Caco-2 (cell line): ENCODE measurements around the gene YWHAG. TPM values are rescaled to one million over a fixed set of nuclear protein-coding genes. Genes with fewer than 3 reads are reported as not detected.
"Not testable (repeated sequence)": the region's sequence is repeated elsewhere in the genome, so short reads cannot be mapped to it uniquely, and the experiment has no call there.

Source experiments
- BruUV-seq: library from RNA; stranded (reverse); fragments of 400-500 nt; replicated peaks from 2 replicates; lab custom pipeline; 2021; lab: Mats Ljungman, UMichigan
- CTCF ChIA-PET: fragments of 300-600 bp; sonication (Branson Sonifier 250); formaldehyde crosslinking; loops from one replicate; lab custom pipeline; 2022; ENCODE audit warnings: antibody characterized with exemption; lab: Charles Lee
- POLR2A ChIA-PET: fragments of 300-600 bp; sonication (Branson Sonifier 250); formaldehyde crosslinking; loops from one replicate; lab custom pipeline; 2022; ENCODE audit warnings: antibody characterized with exemption; lab: Charles Lee
- DNase-seq, 2 experiments: peaks; one replicate each; pipeline versions ENCODE4 v3.0.0 to v3.0.0-alpha.2; 2020 to 2022
- H3K27me3 ChIP-seq: replicated peaks from 2 replicates; pipeline ENCODE4 v1.6.0; 2011; ENCODE audit warnings: low read length; ENCODE audit not compliant: control insufficient read depth, insufficient read depth
- H3K36me3 ChIP-seq: 2 replicates; pipeline ENCODE4 v1.5.1; 2011; ENCODE audit warnings: low read length; ENCODE audit not compliant: control insufficient read depth, insufficient read depth
- H3K4me1 ChIP-seq: fragments of 250-450 bp; sonication (Bioruptor Pico); 2 replicates; pipeline ENCODE4 v1.5.1; 2020; ENCODE audit warnings: mild to moderate bottlenecking
- H3K4me3 ChIP-seq: 2 replicates; pipeline ENCODE4 v1.5.1; 2011; ENCODE audit warnings: low read depth, mild to moderate bottlenecking, control low read depth, low read length
- H3K9me3 ChIP-seq: fragments of 250-450 bp; sonication (Bioruptor Pico); 2 replicates; pipeline ENCODE4 v1.5.1; 2020; ENCODE audit warnings: mild to moderate bottlenecking, moderate library complexity
- H3K27ac Mint-ChIP-seq: one replicate; pipeline ENCODE4 v1.8.0; 2022; ENCODE audit warnings: mixed read lengths; ENCODE audit not compliant: unreplicated experiment
- H3K27me3 Mint-ChIP-seq: one replicate; pipeline ENCODE4 v1.8.0; 2022; ENCODE audit warnings: mixed read lengths; ENCODE audit not compliant: insufficient read depth, unreplicated experiment
- H3K36me3 Mint-ChIP-seq: one replicate; pipeline ENCODE4 v1.8.0; 2022; ENCODE audit warnings: mild to moderate bottlenecking, mixed read lengths; ENCODE audit not compliant: insufficient read depth, unreplicated experiment
- H3K4me1 Mint-ChIP-seq: one replicate; pipeline ENCODE4 v1.8.0; 2022; ENCODE audit warnings: low read depth, mixed read lengths; ENCODE audit not compliant: unreplicated experiment
- H3K4me3 Mint-ChIP-seq: one replicate; pipeline ENCODE4 v1.8.0; 2022; ENCODE audit warnings: mild to moderate bottlenecking, moderate library complexity, mixed read lengths; ENCODE audit not compliant: unreplicated experiment
- H3K9me3 Mint-ChIP-seq: one replicate; pipeline ENCODE4 v1.8.0; 2022; ENCODE audit warnings: mixed read lengths; ENCODE audit not compliant: unreplicated experiment
- CTCF ChIP-seq, 2 experiments: fragments of 200-600 bp in 1 of 2; IDR thresholded peaks; 1 replicate in 1 of 2; 2 replicates in 1 of 2; pipeline versions ENCODE4 v1.5.1 to v1.8.0; 2011 to 2022; ENCODE audit warnings: antibody characterized with exemption in 1 of 2, control low read depth in 1 of 2, inconsistent platforms in 1 of 2, low read depth in 1 of 2, low read length in 1 of 2, mild to moderate bottlenecking in 1 of 2, moderate library complexity in 1 of 2; ENCODE audit not compliant: insufficient read depth in 1 of 2, severe bottlenecking in 1 of 2, unreplicated experiment in 1 of 2
- intact Hi-C: fragments of 100-400 bp; cut with micrococcal nuclease; formaldehyde crosslinking; loops from one replicate; pipeline ENCODE4 v1.10.0; 2022; ENCODE audit not compliant: unreplicated experiment
- total RNA-seq: library from RNA; stranded (reverse); gene quantifications from 2 replicates; pipeline ENCODE4 v1.2.3, GENCODE V29; 2022

YWHAG gene
- total RNA-seq, 1 experiment from 2014 or later: 150 TPM

GRCh38 chr7:76337147-76337546 lies 21.6 kb downstream of the YWHAG start:
- no peaks in the 10 kb centered on the region for H3K27me3 ChIP-seq

GRCh38 chr7:76336094-76336493 lies 22.7 kb downstream of the YWHAG start:
- no TSS peak for BruUV-seq
- TF ChIP-seq CTCF (IDR thresholded peaks at IDR 0.05; ENCODE audit: insufficient read depth in 1 of 2, low read depth in 1 of 2, low read length in 1 of 2, severe bottlenecking in 1 of 2, unreplicated experiment in 1 of 2): no peak
- CTCF ChIA-PET: no interaction called here
- Mint-ChIP-seq H3K27me3 (no peaks in the 10 kb centered on the region), H3K9me3 (no peaks in the 10 kb centered on the region), H3K27ac (peak overlapping the region; percentile 42), H3K4me3 (no peak overlapping the region), H3K4me1 (peaks cover 12% of the 10 kb centered on the region), H3K36me3 (peaks cover 89% of the 10 kb centered on the region)
- peaks cover 2% of the 10 kb centered on the region for H3K36me3 ChIP-seq
- DNase-seq: no peak
- H3K4me3 ChIP-seq: no peak overlapping the region
- no peaks in the 10 kb centered on the region for H3K27me3 ChIP-seq
- POLR2A ChIA-PET: interaction anchor here (0.6 kb wide), 1 partner anchor 19 kb away, joined by 3 read pairs; no protein-coding TSS in a partner anchor
- intact Hi-C loops: no loop called here
- no peaks in the 10 kb centered on the region for H3K4me1 ChIP-seq
- no peaks in the 10 kb centered on the region for H3K9me3 ChIP-seq

More at GRCh38 chr7:76337147-76337546, 21.6 kb downstream of the YWHAG start:
- peaks cover under 1% of the 10 kb centered on the region; the same call in 1 of the 2 replicates for H3K36me3 ChIP-seq
- no peak overlapping the region for H3K27ac Mint-ChIP-seq
- peaks cover 89% of the 10 kb centered on the region for H3K36me3 Mint-ChIP-seq
- intact Hi-C loops: no loop called here
- no peak for TF ChIP-seq CTCF (IDR thresholded peaks at IDR 0.05; ENCODE audit: insufficient read depth in 1 of 2, low read depth in 1 of 2, low read length in 1 of 2, severe bottlenecking in 1 of 2, unreplicated experiment in 1 of 2)
- H3K4me1 ChIP-seq: no peaks in the 10 kb centered on the region
- CTCF ChIA-PET: no interaction called here
- H3K4me3 Mint-ChIP-seq: no peak overlapping the region
- no TSS peak for BruUV-seq
- no peak for DNase-seq
- H3K9me3 ChIP-seq: no peaks in the 10 kb centered on the region
- H3K27me3 Mint-ChIP-seq: no peaks in the 10 kb centered on the region
- no peaks in the 10 kb centered on the region for H3K9me3 Mint-ChIP-seq
- POLR2A ChIA-PET: no interaction called here
- no peak overlapping the region for H3K4me3 ChIP-seq
- H3K4me1 Mint-ChIP-seq: peaks cover 12% of the 10 kb centered on the region

GRCh38 chr7:76335417-76335816 lies 23.4 kb downstream of the YWHAG start:
- H3K4me1 ChIP-seq, BruUV-seq, H3K9me3 Mint-ChIP-seq, H3K9me3 ChIP-seq, intact Hi-C loops, H3K27ac Mint-ChIP-seq, H3K4me3 ChIP-seq, POLR2A ChIA-PET, CTCF ChIA-PET, DNase-seq, H3K27me3 ChIP-seq, H3K27me3 Mint-ChIP-seq, H3K36me3 ChIP-seq, H3K4me3 Mint-ChIP-seq: not testable (repeated sequence)
- Mint-ChIP-seq H3K4me1 (peaks cover 12% of the 10 kb centered on the region), H3K36me3 (peaks cover 84% of the 10 kb centered on the region)
